Common myeloid progenitor, CD34-positive (primary cell): ENCODE results near the gene C15orf62.
A peak's percentile ranks its signal among the peaks of the same experiment; 100 is the strongest.

Experiments used
- CTCF ChIA-PET: fragments of 350-600 bp; sonication (Branson Sonifier 250); formaldehyde crosslinking; loops from one replicate; lab custom pipeline; 2021; ENCODE audit warnings: antibody characterized with exemption; lab: Charles Lee
- POLR2A ChIA-PET: fragments of 350-600 bp; sonication (Branson Sonifier 250); formaldehyde crosslinking; loops from one replicate; lab custom pipeline; 2021; ENCODE audit warnings: antibody characterized with exemption; lab: Charles Lee
- DNase-seq, 3 donors: peaks; one replicate each; pipeline versions ENCODE4 v3.0.0 to v3.0.0-alpha.2; 2013
- H3K27ac ChIP-seq, 2 experiments: 1 replicate in 1 of 2; 2 replicates in 1 of 2; pipeline ENCODE4 v1.7.0; 2013; ENCODE audit warnings: inconsistent platforms in 2 of 2, low read length in 2 of 2, mild to moderate bottlenecking in 2 of 2, low read depth in 1 of 2, moderate library complexity in 1 of 2; ENCODE audit not compliant: severe bottlenecking in 2 of 2, insufficient read depth in 1 of 2, poor library complexity in 1 of 2
- H3K27me3 ChIP-seq, 5 experiments: replicated peaks in 2 of 5; 1 replicate in 3 of 5; 2 replicates in 2 of 5; pipeline versions ENCODE4 v1.6.1 to v1.7.0; 2013; ENCODE audit warnings: low read length in 4 of 5, mild to moderate bottlenecking in 2 of 5, moderate library complexity in 2 of 5, inconsistent platforms in 1 of 5; ENCODE audit not compliant: insufficient read depth in 5 of 5, control insufficient read depth in 4 of 5
- H3K36me3 ChIP-seq, 4 experiments: 1 replicate in 2 of 4; 2 replicates in 2 of 4; pipeline versions ENCODE4 v1.6.1 to v1.7.0; 2013; ENCODE audit warnings: low read length in 3 of 4, control low read depth in 1 of 4, mild to moderate bottlenecking in 1 of 4; ENCODE audit not compliant: control insufficient read depth in 4 of 4, insufficient read depth in 4 of 4
- H3K4me1 ChIP-seq, 4 experiments: 1 replicate in 3 of 4; 2 replicates in 1 of 4; pipeline versions ENCODE4 v1.6.1 to v1.7.1; 2013; ENCODE audit warnings: low read length in 3 of 4, mild to moderate bottlenecking in 3 of 4, control low read depth in 1 of 4, inconsistent platforms in 1 of 4, moderate library complexity in 1 of 4; ENCODE audit not compliant: control insufficient read depth in 4 of 4, insufficient read depth in 4 of 4; ENCODE audit errors: control extremely low read depth in 1 of 4
- H3K4me3 ChIP-seq, 7 experiments: 1 replicate in 4 of 7; 2 replicates in 3 of 7; pipeline versions ENCODE4 v1.5.1 to v1.7.0; 2013; ENCODE audit warnings: mild to moderate bottlenecking in 7 of 7, low read length in 6 of 7, moderate library complexity in 6 of 7, inconsistent platforms in 2 of 7, low read depth in 2 of 7, control low read depth in 1 of 7; ENCODE audit not compliant: insufficient read depth in 4 of 7, control insufficient read depth in 1 of 7; ENCODE audit errors: extremely low read depth in 1 of 7
- H3K9me3 ChIP-seq, 5 experiments: 1 replicate in 4 of 5; 2 replicates in 1 of 5; pipeline versions ENCODE4 v1.6.1 to v1.7.1; 2013; ENCODE audit warnings: low read length in 4 of 5, mild to moderate bottlenecking in 2 of 5, inconsistent platforms in 1 of 5, low read depth in 1 of 5, moderate library complexity in 1 of 5; ENCODE audit not compliant: control insufficient read depth in 4 of 5, insufficient read depth in 2 of 5; ENCODE audit errors: control extremely low read depth in 1 of 5
- WGBS: methylation state at CpG from one replicate; pipeline ENCODE4 v1.1.5; 2013; ENCODE audit not compliant: insufficient coverage; 5-methylcytosine and 5-hydroxymethylcytosine counted together

C15orf62 gene

GRCh38 chr15:40793216-40793989, 23.6 kb downstream of the C15orf62 start:
- Histone ChIP-seq H3K4me3 (no peak overlapping the region), H3K9me3 (no peaks in the 10 kb centered on the region), H3K27ac (no peak overlapping the region), H3K27me3 (no peaks in the 10 kb centered on the region), H3K4me1 (peaks cover 8 to 39% (median 25%) of the 10 kb centered on the region in 4 experiments), H3K36me3 (peaks cover 0 to 10% (median 5%) of the 10 kb centered on the region in 4 experiments)
- 91% methylated on average over 7 of the region's 9 CpGs for WGBS
- DNase-seq: peak in 2 of 3 donors; percentile 29 to 36
- ChIA-PET POLR2A (no interaction called here), CTCF (interaction anchor here (0.5 to 2.4 kb wide), 4 partner anchors 11 to 90 kb away, joined by 3 to 7 read pairs (median 3); no protein-coding TSS in a partner anchor)

GRCh38 chr15:40796041-40796440, 26.3 kb downstream of the C15orf62 start:
- H3K27ac ChIP-seq: peak overlapping the region in 1 of 2 experiments; percentile 25
- POLR2A ChIA-PET: no interaction called here
- peaks cover 8 to 25% (median 22%) of the 10 kb centered on the region in 4 experiments for H3K4me1 ChIP-seq
- no peaks in the 10 kb centered on the region for H3K27me3 ChIP-seq
- H3K4me3 ChIP-seq: peak overlapping the region in 1 of 7 experiments; percentile 5
- no peaks in the 10 kb centered on the region for H3K9me3 ChIP-seq
- WGBS: 80% methylated on average over 2 of the region's 2 CpGs
- no peak for DNase-seq
- CTCF ChIA-PET: interaction anchor here (1.1 to 2.1 kb wide), 3 partner anchors 14 to 95 kb away, joined by 3 to 7 read pairs (median 5); no protein-coding TSS in a partner anchor
- peaks cover 0 to 10% (median 4%) of the 10 kb centered on the region in 4 experiments for H3K36me3 ChIP-seq

GRCh38 chr15:40796512-40796911, 26.7 kb downstream of the C15orf62 start:
- WGBS: 97% methylated on average over 4 of the region's 5 CpGs
- Histone ChIP-seq H3K4me3 (peak overlapping the region in 1 of 7 experiments; percentile 5), H3K4me1 (peaks cover 8 to 25% (median 22%) of the 10 kb centered on the region in 4 experiments), H3K27me3 (no peaks in the 10 kb centered on the region), H3K36me3 (peaks cover 0 to 12% (median 4%) of the 10 kb centered on the region in 4 experiments), H3K27ac (peak overlapping the region in 1 of 2 experiments; percentile 25), H3K9me3 (no peaks in the 10 kb centered on the region)
- ChIA-PET POLR2A (interaction anchor here (0.8 to 0.9 kb wide), 2 partner anchors 8 to 11 kb away, joined by 3 read pairs; partner anchors contain the start of genes DNAJC17 and ZFYVE19), CTCF (interaction anchor here (0.6 to 2.0 kb wide), 3 partner anchors 61 to 104 kb away, joined by 3 to 7 read pairs (median 3); no protein-coding TSS in a partner anchor)
- peak in 2 of 3 donors; percentile 31 to 40 for DNase-seq

DNA sequence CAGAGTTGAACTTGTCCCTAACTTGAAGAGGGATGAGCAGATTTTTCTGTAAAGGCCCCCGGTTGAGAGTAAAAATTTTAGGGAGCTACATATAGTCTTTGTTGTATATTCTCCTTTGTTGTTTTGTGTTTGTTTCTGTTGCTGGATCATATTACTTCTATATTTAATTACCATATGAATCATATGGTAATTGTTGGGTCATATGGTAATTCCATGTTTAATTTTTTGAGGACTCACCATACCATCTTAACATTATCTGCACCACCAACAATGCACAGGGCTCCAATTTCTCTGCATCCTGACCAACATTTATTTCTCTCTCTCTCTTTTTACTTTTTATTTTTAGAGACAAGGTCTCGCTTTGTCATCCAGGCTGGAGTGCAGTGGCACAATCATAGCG, 29.7 kb downstream of the C15orf62 start:
- DNase-seq: no peak
- Histone ChIP-seq H3K27me3 (no peaks in the 10 kb centered on the region), H3K4me3 (no peak overlapping the region), H3K36me3 (peaks cover 0 to 3% (median 1%) of the 10 kb centered on the region in 4 experiments), H3K27ac (no peak overlapping the region), H3K9me3 (no peaks in the 10 kb centered on the region), H3K4me1 (peaks cover 8 to 21% (median 20%) of the 10 kb centered on the region in 4 experiments)
- CTCF ChIA-PET: interaction anchor here (3.1 kb wide), 1 partner anchor 14 kb away, joined by 8 read pairs; no protein-coding TSS in a partner anchor
- POLR2A ChIA-PET: no interaction called here
- WGBS: 100% methylated on average over 1 of the region's 3 CpGs

DNA sequence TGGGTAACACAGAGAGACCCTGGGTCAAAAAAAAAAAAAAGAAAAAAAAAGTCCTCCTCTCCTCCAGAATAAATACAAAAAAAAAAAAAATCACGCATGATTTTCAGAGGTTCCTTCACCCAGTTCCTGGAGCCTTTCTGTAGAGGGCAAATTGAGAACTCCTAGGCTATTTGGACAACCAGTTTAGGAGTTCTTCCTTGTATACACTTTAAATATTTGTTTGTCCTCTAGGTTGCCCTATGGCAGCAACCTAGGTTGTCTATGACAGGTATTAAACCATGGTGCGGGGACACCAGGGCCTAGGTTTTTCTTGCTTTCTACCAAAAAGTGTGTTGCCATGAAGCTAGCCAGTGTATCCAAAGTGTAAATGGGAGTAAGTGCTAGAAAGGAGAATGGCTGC, 33.3 kb downstream of the C15orf62 start:
- no peak overlapping the region for H3K4me3 ChIP-seq
- 100% methylated on average over 1 of the region's 2 CpGs for WGBS
- peaks cover 5 to 15% (median 11%) of the 10 kb centered on the region in 4 experiments for H3K4me1 ChIP-seq
- no peak overlapping the region for H3K27ac ChIP-seq
- ChIA-PET CTCF (interaction anchor here (1.3 to 2.0 kb wide), 2 partner anchors 14 to 21 kb away, joined by 4 to 6 read pairs; no protein-coding TSS in a partner anchor), POLR2A (no interaction called here)
- no peak for DNase-seq
- H3K9me3 ChIP-seq: no peaks in the 10 kb centered on the region
- H3K27me3 ChIP-seq: no peaks in the 10 kb centered on the region
- peaks cover 0 to 3% (median 1%) of the 10 kb centered on the region in 4 experiments for H3K36me3 ChIP-seq

DNA sequence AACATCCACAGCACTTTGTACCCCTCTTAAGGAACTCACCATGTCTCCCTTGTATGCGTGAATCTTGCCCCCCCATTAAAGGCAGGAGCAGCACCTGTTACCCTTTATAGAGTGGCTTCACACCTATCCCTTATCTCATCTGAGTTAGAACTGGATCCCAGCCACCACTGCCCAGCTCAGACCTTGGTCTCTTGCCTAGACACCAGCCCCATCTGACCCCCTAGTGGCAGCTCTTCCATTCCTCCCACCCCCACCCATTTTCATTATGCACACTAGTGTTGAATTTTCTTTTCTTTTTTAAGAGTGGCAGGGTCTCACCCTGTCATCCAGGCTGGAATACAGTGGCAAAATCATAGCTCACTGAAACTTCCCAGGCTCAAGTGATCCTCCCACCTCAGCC, 33.9 kb downstream of the C15orf62 start:
- Histone ChIP-seq H3K4me3 (no peak overlapping the region), H3K4me1 (peaks cover 5 to 21% (median 18%) of the 10 kb centered on the region in 4 experiments), H3K27ac (no peak overlapping the region), H3K9me3 (no peaks in the 10 kb centered on the region), H3K27me3 (no peaks in the 10 kb centered on the region), H3K36me3 (peaks cover 0 to 3% (median 1%) of the 10 kb centered on the region in 4 experiments)
- 100% methylated on average over 1 of the region's 1 CpG for WGBS
- ChIA-PET CTCF (interaction anchor here (0.6 to 2.0 kb wide), 3 partner anchors 11 to 21 kb away, joined by 3 to 6 read pairs (median 4); no protein-coding TSS in a partner anchor), POLR2A (interaction anchor here (0.7 kb wide), 1 partner anchor 15 kb away, joined by 8 read pairs; no protein-coding TSS in a partner anchor)
- no peak for DNase-seq
